ENCODE results near the gene FAM3B.
"Not testable (repeated sequence)": the region's sequence is repeated elsewhere in the genome, so short reads cannot be mapped to it uniquely, and the experiment has no call there.

The FAM3B gene

DNA sequence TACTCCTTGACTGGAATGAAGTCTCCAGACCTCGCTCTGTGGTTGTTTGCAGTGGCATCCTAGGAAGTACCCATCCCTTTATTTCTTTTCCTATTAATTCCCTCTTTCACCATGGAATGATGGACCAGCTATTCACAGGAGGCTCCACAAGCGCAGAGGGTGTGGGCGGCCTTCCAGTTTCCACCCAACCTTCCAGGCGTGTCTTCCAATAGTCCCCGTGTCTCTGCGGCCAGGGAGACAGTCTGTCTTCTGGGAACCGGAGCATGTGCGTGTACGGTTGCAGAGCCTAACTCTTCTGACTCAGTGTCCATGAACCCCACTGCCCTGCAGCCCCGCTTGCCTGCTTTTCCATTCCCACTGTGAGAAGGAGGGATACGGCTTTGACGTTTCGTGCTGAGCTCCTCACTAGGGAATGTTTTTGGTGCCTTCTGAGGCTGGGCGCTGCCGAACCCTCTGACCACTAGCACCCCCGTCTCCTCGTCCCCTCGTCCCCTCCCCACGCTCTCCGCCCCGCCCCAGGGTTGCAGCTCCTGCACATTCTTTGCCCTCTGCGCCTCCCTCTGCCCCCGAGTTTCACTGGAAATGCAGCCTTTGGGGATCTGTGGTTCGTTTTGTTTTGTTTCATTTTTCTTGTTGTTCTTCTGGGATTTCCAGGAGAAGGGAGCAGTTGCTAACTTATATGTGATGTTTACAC, 26.3 kb upstream of the FAM3B start:
- Histone ChIP-seq H3K9me3 (ENCODE audit: control insufficient read depth in 2 of 2, low read length in 2 of 2) (no peaks in the 10 kb centered on the region), H3K27ac (ENCODE audit: low read depth in 2 of 2, low read length in 2 of 2) (no peak overlapping the region), H3K27me3 (ENCODE audit: control insufficient read depth in 2 of 2, insufficient read depth in 2 of 2, low read length in 2 of 2) (peaks cover 10 to 24% of the 10 kb centered on the region in 2 donors), H3K36me3 (ENCODE audit: control insufficient read depth in 2 of 2, insufficient read depth in 2 of 2, low read length in 2 of 2) (no peaks in the 10 kb centered on the region), H3K4me3 (ENCODE audit: low read length in 2 of 2) (peak overlapping the region in 1 of 2 donors; percentile 29), H3K9ac (ENCODE audit: low read depth in 1 of 2, low read length in 2 of 2) (no peak overlapping the region), H3K4me1 (ENCODE audit: control insufficient read depth in 2 of 2, insufficient read depth in 2 of 2, low read length in 2 of 2) (no peaks in the 10 kb centered on the region)

GRCh38 chr21:41294548-41295231, 21.9 kb upstream of the FAM3B start:
- Histone ChIP-seq H3K9ac (ENCODE audit: low read depth in 1 of 2, low read length in 2 of 2) (no peak overlapping the region), H3K9me3 (ENCODE audit: control insufficient read depth in 2 of 2, low read length in 2 of 2) (no peaks in the 10 kb centered on the region), H3K4me3 (ENCODE audit: low read length in 2 of 2) (no peak overlapping the region), H3K27ac (ENCODE audit: low read depth in 2 of 2, low read length in 2 of 2) (no peak overlapping the region), H3K4me1 (ENCODE audit: control insufficient read depth in 2 of 2, insufficient read depth in 2 of 2, low read length in 2 of 2) (peaks cover 2 to 4% of the 10 kb centered on the region in 2 donors), H3K27me3 (ENCODE audit: control insufficient read depth in 2 of 2, insufficient read depth in 2 of 2, low read length in 2 of 2) (peaks cover 9 to 24% of the 10 kb centered on the region in 2 donors), H3K36me3 (ENCODE audit: control insufficient read depth in 2 of 2, insufficient read depth in 2 of 2, low read length in 2 of 2) (no peaks in the 10 kb centered on the region)

DNA sequence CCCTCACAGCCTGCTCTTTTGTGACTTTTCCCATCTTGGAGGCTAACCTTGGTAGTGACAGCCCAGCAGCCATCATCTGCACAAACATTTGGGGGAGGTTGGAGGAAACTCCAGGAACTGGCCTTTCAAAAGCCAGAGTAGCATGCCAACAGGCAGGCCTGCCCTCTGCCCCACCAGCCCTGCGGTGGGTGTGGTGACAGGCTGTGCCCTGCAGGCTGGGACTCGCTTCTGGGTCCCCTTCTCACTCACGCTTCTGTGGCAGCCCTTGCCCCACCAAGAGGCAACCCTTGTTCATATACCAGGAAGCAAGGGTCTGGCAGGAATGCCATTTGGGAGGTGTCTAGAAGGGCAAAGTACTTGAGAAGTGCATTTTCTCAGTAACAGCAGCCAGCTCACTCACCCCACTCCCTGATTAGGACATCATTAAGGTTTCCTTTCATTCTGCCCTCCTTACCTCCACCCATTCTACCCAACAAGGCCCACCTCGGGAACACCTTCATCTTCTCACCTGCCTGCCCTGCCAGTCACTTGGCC, 20.8 kb upstream of the FAM3B start:
- H3K27ac ChIP-seq (ENCODE audit: low read depth in 2 of 2, low read length in 2 of 2): no peak overlapping the region
- no peaks in the 10 kb centered on the region for H3K36me3 ChIP-seq (ENCODE audit: control insufficient read depth in 2 of 2, insufficient read depth in 2 of 2, low read length in 2 of 2)
- H3K4me1 ChIP-seq (ENCODE audit: control insufficient read depth in 2 of 2, insufficient read depth in 2 of 2, low read length in 2 of 2): peaks cover 2 to 4% of the 10 kb centered on the region in 2 donors
- no peaks in the 10 kb centered on the region for H3K9me3 ChIP-seq (ENCODE audit: control insufficient read depth in 2 of 2, low read length in 2 of 2)
- H3K27me3 ChIP-seq (ENCODE audit: control insufficient read depth in 2 of 2, insufficient read depth in 2 of 2, low read length in 2 of 2): peaks cover 5 to 18% of the 10 kb centered on the region in 2 donors
- H3K9ac ChIP-seq (ENCODE audit: low read depth in 1 of 2, low read length in 2 of 2): no peak overlapping the region
- H3K4me3 ChIP-seq (ENCODE audit: low read length in 2 of 2): no peak overlapping the region

DNA sequence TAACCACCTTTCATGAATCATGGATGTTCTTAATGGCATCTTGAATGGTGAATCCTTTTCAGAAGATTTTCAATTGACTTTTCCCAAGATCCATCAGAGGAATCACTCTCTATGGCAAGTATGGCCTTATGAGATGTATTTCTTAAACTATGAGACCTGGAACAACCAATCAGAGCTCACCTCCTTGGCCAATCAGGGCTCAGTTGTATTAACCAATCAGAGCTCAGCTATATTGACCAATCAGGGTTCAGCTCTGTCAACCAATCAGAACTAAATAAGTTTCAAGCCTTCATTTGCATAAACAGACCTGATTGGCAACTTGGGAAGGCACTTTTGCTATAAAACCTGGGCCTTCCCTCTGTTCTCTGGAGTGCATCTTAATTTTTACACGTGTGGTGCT, 13.6 kb upstream of the FAM3B start:
- no peaks in the 10 kb centered on the region for H3K36me3 ChIP-seq (ENCODE audit: control insufficient read depth in 2 of 2, insufficient read depth in 2 of 2, low read length in 2 of 2)
- no peaks in the 10 kb centered on the region for H3K4me1 ChIP-seq (ENCODE audit: control insufficient read depth in 2 of 2, insufficient read depth in 2 of 2, low read length in 2 of 2)
- peaks cover 0 to 22% of the 10 kb centered on the region in 2 donors for H3K27me3 ChIP-seq (ENCODE audit: control insufficient read depth in 2 of 2, insufficient read depth in 2 of 2, low read length in 2 of 2)
- no peaks in the 10 kb centered on the region for H3K9me3 ChIP-seq (ENCODE audit: control insufficient read depth in 2 of 2, low read length in 2 of 2)
- H3K9ac ChIP-seq (ENCODE audit: low read depth in 1 of 2, low read length in 2 of 2): no peak overlapping the region
- H3K27ac ChIP-seq (ENCODE audit: low read depth in 2 of 2, low read length in 2 of 2): no peak overlapping the region
- H3K4me3 ChIP-seq (ENCODE audit: low read length in 2 of 2): no peak overlapping the region

DNA sequence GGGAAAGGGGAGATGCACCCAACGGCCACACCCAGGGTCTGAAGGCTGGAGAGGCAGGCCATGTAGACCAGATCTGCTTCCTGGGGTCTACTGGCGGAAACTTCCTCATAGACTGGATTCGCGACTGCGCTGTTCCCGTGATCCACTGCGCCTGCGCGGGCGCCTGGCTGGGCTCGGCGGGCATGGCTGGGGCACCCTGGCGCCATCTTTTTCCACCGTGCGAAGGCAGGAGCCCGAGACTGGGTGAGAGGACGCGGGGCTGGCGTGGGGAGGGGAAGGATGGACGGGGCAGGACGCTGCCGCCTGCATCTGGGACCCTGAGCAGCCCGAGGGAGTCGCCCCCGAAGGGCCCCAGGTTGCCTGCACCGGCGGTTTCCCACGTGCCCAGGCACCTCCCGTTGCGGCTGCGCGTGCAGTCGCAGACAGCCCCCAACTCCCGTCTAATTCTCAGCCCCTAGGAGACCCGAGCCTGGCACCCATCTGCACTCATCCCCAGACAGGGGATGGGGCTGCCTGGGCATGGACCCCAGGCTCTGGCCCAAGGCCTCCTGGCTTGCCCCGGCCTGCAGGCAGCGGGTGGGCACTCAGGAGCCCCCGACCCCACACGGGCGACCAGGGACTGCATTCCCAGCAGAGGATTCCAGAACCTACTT, 12.4 kb upstream of the FAM3B start:
- Histone ChIP-seq H3K4me3 (ENCODE audit: low read length in 2 of 2) (no peak overlapping the region), H3K27me3 (ENCODE audit: control insufficient read depth in 2 of 2, insufficient read depth in 2 of 2, low read length in 2 of 2) (peaks cover 0 to 30% of the 10 kb centered on the region in 2 donors), H3K27ac (ENCODE audit: low read depth in 2 of 2, low read length in 2 of 2) (no peak overlapping the region), H3K36me3 (ENCODE audit: control insufficient read depth in 2 of 2, insufficient read depth in 2 of 2, low read length in 2 of 2) (no peaks in the 10 kb centered on the region), H3K4me1 (ENCODE audit: control insufficient read depth in 2 of 2, insufficient read depth in 2 of 2, low read length in 2 of 2) (no peaks in the 10 kb centered on the region), H3K9ac (ENCODE audit: low read depth in 1 of 2, low read length in 2 of 2) (no peak overlapping the region), H3K9me3 (ENCODE audit: control insufficient read depth in 2 of 2, low read length in 2 of 2) (peaks cover 0 to 1% of the 10 kb centered on the region in 2 donors)

- no peaks in the 10 kb centered on the region for H3K36me3 ChIP-seq (ENCODE audit: control insufficient read depth in 2 of 2, insufficient read depth in 2 of 2, low read length in 2 of 2)
- H3K4me3 ChIP-seq (ENCODE audit: low read length in 2 of 2): no peak overlapping the region
- H3K9ac ChIP-seq (ENCODE audit: low read depth in 1 of 2, low read length in 2 of 2): no peak overlapping the region
- H3K4me1 ChIP-seq (ENCODE audit: control insufficient read depth in 2 of 2, insufficient read depth in 2 of 2, low read length in 2 of 2): no peaks in the 10 kb centered on the region
- peaks cover 0 to 1% of the 10 kb centered on the region in 2 donors for H3K9me3 ChIP-seq (ENCODE audit: control insufficient read depth in 2 of 2, low read length in 2 of 2)
- no peak overlapping the region for H3K27ac ChIP-seq (ENCODE audit: low read depth in 2 of 2, low read length in 2 of 2)
- peaks cover 8 to 52% of the 10 kb centered on the region in 2 donors for H3K27me3 ChIP-seq (ENCODE audit: control insufficient read depth in 2 of 2, insufficient read depth in 2 of 2, low read length in 2 of 2)
Measured at GRCh38 chr21:41307219-41307618, 9.4 kb upstream of the FAM3B start.

DNA sequence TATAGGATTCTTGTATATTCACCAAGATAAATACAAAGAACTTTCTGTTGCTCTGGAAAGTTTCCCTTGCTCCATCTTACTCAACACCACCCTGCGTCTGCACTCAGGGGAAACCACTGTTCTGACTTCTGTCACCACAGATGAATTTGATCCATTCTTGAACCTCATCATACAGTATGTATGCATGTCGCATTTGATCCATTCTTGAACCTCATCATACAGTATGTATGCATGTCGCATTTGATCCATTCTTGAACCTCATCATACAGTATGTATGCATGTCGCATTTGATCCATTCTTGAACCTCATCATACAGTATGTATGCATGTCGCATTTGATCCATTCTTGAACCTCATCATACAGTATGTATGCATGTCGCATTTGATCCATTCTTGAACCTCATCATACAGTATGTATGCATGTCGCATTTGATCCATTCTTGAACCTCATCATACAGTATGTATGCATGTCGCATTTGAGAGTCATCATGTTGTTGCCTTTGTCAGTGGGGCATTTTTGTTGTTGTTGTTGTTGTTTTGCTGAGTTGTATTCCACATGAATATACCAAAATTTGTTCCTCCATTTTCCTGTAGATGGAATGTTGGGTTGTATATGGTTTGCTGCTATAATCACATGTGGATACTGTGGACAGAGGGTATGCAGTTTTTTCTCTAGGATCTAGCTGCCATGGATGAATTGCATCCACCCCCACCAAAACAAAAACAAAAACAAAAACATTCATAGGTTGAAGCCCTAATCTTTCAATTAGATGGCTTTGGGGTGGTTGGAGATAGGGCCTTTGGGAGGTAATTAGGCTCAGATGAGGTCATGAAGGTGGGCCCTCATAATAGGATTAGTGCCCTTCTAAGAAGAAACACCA, 3.1 kb upstream of the FAM3B start:
- H3K9ac ChIP-seq (ENCODE audit: low read depth in 1 of 2, low read length in 2 of 2); H3K36me3 ChIP-seq (ENCODE audit: control insufficient read depth in 2 of 2, insufficient read depth in 2 of 2, low read length in 2 of 2); H3K4me3 ChIP-seq (ENCODE audit: low read length in 2 of 2); H3K27ac ChIP-seq (ENCODE audit: low read depth in 2 of 2, low read length in 2 of 2); H3K4me1 ChIP-seq (ENCODE audit: control insufficient read depth in 2 of 2, insufficient read depth in 2 of 2, low read length in 2 of 2); H3K9me3 ChIP-seq (ENCODE audit: control insufficient read depth in 2 of 2, low read length in 2 of 2): not testable (repeated sequence)
- peaks cover 34 to 72% of the 10 kb centered on the region in 2 donors for H3K27me3 ChIP-seq (ENCODE audit: control insufficient read depth in 2 of 2, insufficient read depth in 2 of 2, low read length in 2 of 2)

DNA sequence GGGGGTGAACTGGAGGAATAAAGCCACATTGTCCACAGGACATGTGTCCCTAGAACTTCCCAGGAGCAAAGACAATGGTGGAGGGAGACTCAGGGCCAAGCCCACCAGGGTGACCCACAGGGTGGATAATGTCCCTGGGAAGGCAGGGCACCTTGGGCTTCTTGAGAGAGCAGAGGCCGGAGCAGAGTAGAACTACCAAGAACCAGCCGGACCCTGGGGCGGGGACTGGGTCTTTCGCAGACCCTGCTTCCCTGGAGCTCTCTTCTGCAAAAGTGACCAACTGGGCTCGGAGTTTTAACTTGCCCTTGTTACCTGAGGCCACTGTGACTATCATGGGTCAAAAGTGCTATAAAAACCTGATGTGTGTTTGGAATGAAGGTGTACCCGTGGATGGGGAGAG, 875 bp upstream of the FAM3B start:
- no peak overlapping the region for H3K27ac ChIP-seq (ENCODE audit: low read depth in 2 of 2, low read length in 2 of 2)
- H3K9ac ChIP-seq (ENCODE audit: low read depth in 1 of 2, low read length in 2 of 2): no peak overlapping the region
- peaks cover 28 to 64% of the 10 kb centered on the region in 2 donors for H3K27me3 ChIP-seq (ENCODE audit: control insufficient read depth in 2 of 2, insufficient read depth in 2 of 2, low read length in 2 of 2)
- H3K36me3 ChIP-seq (ENCODE audit: control insufficient read depth in 2 of 2, insufficient read depth in 2 of 2, low read length in 2 of 2): no peaks in the 10 kb centered on the region
- no peaks in the 10 kb centered on the region for H3K9me3 ChIP-seq (ENCODE audit: control insufficient read depth in 2 of 2, low read length in 2 of 2)
- H3K4me3 ChIP-seq (ENCODE audit: low read length in 2 of 2): no peak overlapping the region
- peaks cover 0 to 3% of the 10 kb centered on the region in 2 donors for H3K4me1 ChIP-seq (ENCODE audit: control insufficient read depth in 2 of 2, insufficient read depth in 2 of 2, low read length in 2 of 2)

DNA sequence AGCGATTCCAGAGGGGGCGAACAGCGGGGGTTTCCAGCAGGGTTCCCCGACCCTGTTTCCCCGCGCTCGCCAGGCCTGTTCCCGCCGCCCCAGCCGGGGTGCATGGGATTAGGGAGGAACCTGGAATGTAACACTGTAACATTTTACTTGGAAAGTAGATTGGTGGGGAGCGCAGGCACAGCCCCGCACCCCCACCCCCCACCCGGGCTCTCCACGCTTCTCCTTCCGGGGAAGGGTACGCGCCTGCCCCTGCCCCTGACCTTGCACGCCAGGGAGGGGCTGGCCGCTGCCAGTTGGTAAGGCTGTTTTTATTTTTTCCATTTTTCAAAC, 427 bp downstream of the FAM3B start:
- H3K4me1 ChIP-seq (ENCODE audit: control insufficient read depth in 2 of 2, insufficient read depth in 2 of 2, low read length in 2 of 2): peaks cover 0 to 3% of the 10 kb centered on the region in 2 donors
- no peak overlapping the region for H3K27ac ChIP-seq (ENCODE audit: low read depth in 2 of 2, low read length in 2 of 2)
- no peak overlapping the region for H3K4me3 ChIP-seq (ENCODE audit: low read length in 2 of 2)
- H3K9ac ChIP-seq (ENCODE audit: low read depth in 1 of 2, low read length in 2 of 2): no peak overlapping the region
- H3K9me3 ChIP-seq (ENCODE audit: control insufficient read depth in 2 of 2, low read length in 2 of 2): no peaks in the 10 kb centered on the region
- H3K36me3 ChIP-seq (ENCODE audit: control insufficient read depth in 2 of 2, insufficient read depth in 2 of 2, low read length in 2 of 2): no peaks in the 10 kb centered on the region
- peaks cover 26 to 67% of the 10 kb centered on the region in 2 donors for H3K27me3 ChIP-seq (ENCODE audit: control insufficient read depth in 2 of 2, insufficient read depth in 2 of 2, low read length in 2 of 2)

Measured in mucosa of rectum (tissue), 2 donors.